ENCODE data around the gene DNAAF1.
A peak's percentile ranks its signal among the peaks of the same experiment; 100 is the strongest.

Gene DNAAF1

GRCh38 chr16:84124257-84125073, 20.6 kb upstream of the DNAAF1 start:
- no peak for DNase-seq

- no peak for DNase-seq
Observed at GRCh38 chr16:84131117-84131516, 14.0 kb upstream of the DNAAF1 start.

GRCh38 chr16:84132527-84133285, 12.4 kb upstream of the DNAAF1 start:
- no peak for DNase-seq

- no peak for DNase-seq
Observed at GRCh38 chr16:84136331-84137125, 8.6 kb upstream of the DNAAF1 start.

- no peak for DNase-seq
Observed at GRCh38 chr16:84137287-84137686, 7.8 kb upstream of the DNAAF1 start.

GRCh38 chr16:84137769-84138357, 7.2 kb upstream of the DNAAF1 start:
- DNase-seq, result no peak

GRCh38 chr16:84138500-84138823, 6.6 kb upstream of the DNAAF1 start:
- DNase-seq, result no peak

GRCh38 chr16:84138824-84139627, 6.1 kb upstream of the DNAAF1 start:
- DNase-seq, result no peak

GRCh38 chr16:84139628-84140258, 5.4 kb upstream of the DNAAF1 start:
- no peak for DNase-seq

GRCh38 chr16:84141143-84141670, 3.9 kb upstream of the DNAAF1 start:
- no peak for DNase-seq

- DNase-seq, result no peak
Observed at GRCh38 chr16:84143081-84143480, 2.0 kb upstream of the DNAAF1 start.

GRCh38 chr16:84143784-84144199, 1.3 kb upstream of the DNAAF1 start:
- no peak for DNase-seq

GRCh38 chr16:84144209-84144858, 774 bp upstream of the DNAAF1 start:
- DNase-seq, result peak; percentile 31

GRCh38 chr16:84150926-84151325, 5.8 kb downstream of the DNAAF1 start:
- DNase-seq, result no peak

- DNase-seq, result peak; percentile 19
Observed at GRCh38 chr16:84153660-84154214, 8.6 kb downstream of the DNAAF1 start.

GRCh38 chr16:84155226-84155625, 10.1 kb downstream of the DNAAF1 start:
- DNase-seq, result no peak

GRCh38 chr16:84155771-84156170, 10.7 kb downstream of the DNAAF1 start:
- no peak for DNase-seq

GRCh38 chr16:84156342-84156784, 11.3 kb downstream of the DNAAF1 start:
- DNase-seq, result peak; percentile 14

- no peak for DNase-seq
Observed at GRCh38 chr16:84159007-84159406, 13.9 kb downstream of the DNAAF1 start.

- no peak for DNase-seq
Observed at GRCh38 chr16:84159800-84160199, 14.7 kb downstream of the DNAAF1 start.

GRCh38 chr16:84161037-84161436, 15.9 kb downstream of the DNAAF1 start:
- DNase-seq, result no peak
